Measurements from ENCODE around the gene IGFL4.

IGFL4 gene

GRCh38 chr19:45995715-45996385 is 45.0 kb downstream of the IGFL4 start:
- DNase-seq (ENCODE audit: low read depth in 3 of 3, low spot score in 1 of 3), result no peak

GRCh38 chr19:45994998-45995714 is 45.6 kb downstream of the IGFL4 start, which contains the start of gene CCDC61:
TSS of gene CCDC61 (plus strand) at chr19:45995467. CDS start at chr19:46003019, 7,552 bp downstream.
- peak; percentile 86 to 95 (median 93) for DNase-seq (ENCODE audit: low read depth in 3 of 3, low spot score in 1 of 3)

- DNase-seq (ENCODE audit: low read depth in 3 of 3, low spot score in 1 of 3), result no peak
These were observed 46.3 kb downstream of the IGFL4 start for GRCh38 chr19:45994456-45994997.

- DNase-seq (ENCODE audit: low read depth in 3 of 3, low spot score in 1 of 3), result no peak
These were observed 50.6 kb downstream of the IGFL4 start for GRCh38 chr19:45990113-45990728.
